C1 segment of cervical spinal cord (tissue), 14 donors: ENCODE data around the gene FSHR.

Source experiments
- DNase-seq, 14 donors: peaks; one replicate each; lab custom pipeline; 2025; lab: John Stamatoyannopoulos, UW

Gene FSHR

GRCh38 chr2:48915227-48915626 lies 239.1 kb downstream of the FSHR start:
- no peak for DNase-seq

DNA sequence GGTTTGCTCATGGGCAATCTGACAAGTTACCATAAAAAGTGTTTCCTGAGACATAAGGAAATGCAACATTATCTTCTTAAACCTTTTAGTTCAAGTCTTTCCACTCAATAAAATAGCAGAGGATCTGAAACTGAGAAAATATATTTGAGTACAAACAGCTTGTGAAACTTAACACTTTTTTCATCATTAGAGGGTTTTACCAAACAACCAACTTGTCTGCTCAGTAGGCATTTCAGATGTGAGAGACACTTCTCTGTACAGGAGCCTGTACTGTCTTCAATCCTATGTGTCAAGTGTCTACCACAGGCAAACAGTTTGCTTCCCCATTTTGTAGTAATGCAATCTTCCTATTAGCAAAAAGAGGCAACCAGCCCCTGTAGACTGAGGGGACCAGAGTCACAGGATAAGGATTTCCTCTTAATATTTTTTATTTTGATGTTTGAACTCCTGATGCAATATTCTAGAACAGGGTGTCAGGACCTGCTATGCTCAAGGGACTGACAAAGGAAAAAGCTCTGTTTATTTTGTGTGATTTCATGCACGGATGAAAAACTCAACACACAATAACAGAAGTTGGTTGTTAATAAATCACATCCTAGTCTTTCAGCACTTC lies 239.7 kb downstream of the FSHR start:
- no peak for DNase-seq
